ENCODE measurements around the gene ABI2. TPM values are rescaled to one million over a fixed set of nuclear protein-coding genes. Genes with fewer than 3 reads are reported as not detected.

Gene ABI2
- total RNA-seq, 1 experiment from 2014 or later: 50.4 TPM

DNA sequence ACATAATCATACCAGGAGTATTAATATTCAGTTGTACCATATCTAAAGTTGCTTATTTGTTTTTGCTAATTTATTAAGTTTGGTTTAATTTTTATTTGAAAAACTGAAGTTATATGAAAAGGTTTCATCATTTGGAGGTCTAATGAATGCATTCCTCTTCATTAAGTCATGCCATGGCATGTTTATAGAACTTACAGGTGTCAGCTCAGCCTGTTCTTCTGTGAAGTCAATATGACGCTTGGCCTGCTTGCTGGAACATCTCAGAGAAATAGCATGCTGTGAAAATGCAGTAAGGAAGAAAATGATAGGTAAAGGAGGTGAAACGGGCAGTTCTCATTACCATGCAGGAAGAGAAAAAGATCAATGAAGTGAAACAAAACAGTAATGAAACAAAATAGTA lies 148.7 kb downstream of the ABI2 start:
- DNase-seq (ENCODE audit: low read depth): no peak

GRCh38 chr2:203480623-203481022 lies 152.4 kb downstream of the ABI2 start:
- DNase-seq (ENCODE audit: low read depth): no peak

DNA sequence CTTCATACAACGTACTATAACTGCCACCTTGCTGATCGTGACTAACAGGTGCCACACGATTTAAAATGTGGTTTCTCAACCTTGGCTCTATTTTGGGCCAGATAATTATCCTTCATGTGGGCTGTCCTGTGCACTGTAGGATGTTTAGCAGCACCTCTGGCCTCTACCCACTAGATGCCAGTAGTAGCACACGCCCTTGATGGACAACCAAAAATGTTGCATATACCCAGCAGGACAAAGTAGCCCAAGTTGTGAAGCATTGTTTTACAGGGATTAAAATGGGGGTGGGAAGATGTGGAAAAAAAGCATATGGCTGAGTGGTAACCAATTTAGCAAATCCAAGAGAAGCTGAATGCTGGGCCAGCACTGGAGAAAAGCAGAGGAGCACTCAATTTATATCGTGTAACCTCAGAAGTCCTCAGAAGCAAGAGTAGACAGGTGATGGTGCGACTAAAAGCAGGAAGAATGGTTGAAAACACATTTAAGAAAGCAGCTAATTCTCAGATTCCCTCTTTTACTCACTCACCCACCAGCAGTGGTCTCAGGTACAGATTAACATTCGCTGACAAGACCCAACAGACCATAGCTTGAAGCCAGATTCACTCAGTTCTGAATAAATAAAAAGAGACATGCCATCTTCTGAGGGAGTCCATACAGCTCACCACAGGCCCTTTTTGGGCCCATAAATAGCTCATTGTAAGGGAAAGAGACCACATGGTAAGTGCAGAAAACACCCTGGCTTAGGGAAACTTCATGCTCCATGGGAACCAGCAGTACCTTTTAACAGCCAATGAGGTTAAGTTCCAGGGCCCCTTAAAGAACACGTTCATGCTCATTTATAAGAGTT lies 156.3 kb downstream of the ABI2 start:
- DNase-seq (ENCODE audit: low read depth): peak; percentile 50

DNA sequence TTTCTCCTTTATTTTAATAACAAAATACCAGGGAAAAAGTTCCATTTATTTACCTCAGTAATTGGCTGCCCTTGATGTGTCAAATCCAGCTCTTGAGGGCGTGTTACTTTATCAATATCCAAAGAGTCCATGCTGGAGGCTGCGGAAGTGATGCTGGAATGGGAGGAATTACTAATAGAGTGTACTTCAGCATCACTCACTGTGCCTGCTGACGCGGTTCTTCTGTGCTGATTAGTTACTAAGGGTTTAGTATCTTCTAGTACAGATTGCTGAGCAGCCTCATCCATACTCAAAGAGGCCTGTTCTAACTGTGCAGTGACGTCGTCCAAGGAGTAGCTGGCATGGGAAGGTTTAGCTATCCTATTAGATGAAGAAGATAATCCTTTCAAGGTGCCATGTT lies 161.3 kb downstream of the ABI2 start:
- no peak for DNase-seq (ENCODE audit: low read depth)

DNA sequence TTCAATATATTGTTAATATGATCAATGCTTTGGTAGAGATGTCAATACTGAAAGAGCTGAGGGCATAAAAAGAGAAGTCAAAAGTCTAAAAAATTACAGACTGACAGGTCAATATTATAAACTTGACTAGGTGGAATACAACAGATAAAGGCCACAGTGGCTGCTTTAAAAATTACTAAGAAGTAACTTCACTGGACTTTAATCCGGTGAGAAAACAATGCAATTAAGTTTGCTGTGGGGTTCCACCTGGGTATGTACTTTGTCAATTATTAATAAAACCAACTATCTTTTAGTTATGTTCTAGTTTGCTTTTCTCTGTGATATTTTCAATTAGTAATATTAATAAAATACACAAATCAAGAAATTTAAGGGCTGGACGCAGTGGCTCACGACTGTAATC lies 162.2 kb downstream of the ABI2 start:
- DNase-seq (ENCODE audit: low read depth): no peak

DNA sequence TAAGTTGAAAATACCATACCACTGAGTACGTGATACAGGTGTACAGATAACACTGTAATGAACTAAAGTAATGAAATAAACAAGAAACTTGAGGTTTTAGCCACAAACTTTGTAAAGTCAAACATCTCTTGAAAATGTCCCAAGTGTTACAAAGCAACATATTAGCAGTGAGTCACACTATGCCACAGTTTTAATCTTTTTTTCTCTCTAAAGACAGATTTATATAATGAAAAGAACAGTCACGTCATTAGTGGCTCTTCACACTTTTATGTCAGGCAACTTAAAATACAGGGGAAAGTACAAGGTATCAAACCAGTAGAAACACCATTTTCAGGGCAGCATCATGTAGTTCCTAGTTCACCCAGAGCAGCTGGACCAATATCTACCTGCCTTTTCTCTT lies 164.8 kb downstream of the ABI2 start:
- peak; percentile 59 for DNase-seq (ENCODE audit: low read depth)

Other genes with a start within 250 kb of the ABI2 start
- gene CYP20A1, start 89.4 kb upstream of the ABI2 start, total RNA-seq (2014; rRNA removed; shearing (Covaris generic)): 16.9 and 19.9 TPM in 2 replicates
- 9.3 and 13.8 TPM in 2 replicates for gene RAPH1, start 206.9 kb downstream of the ABI2 start, total RNA-seq (2014; rRNA removed; shearing (Covaris generic))